Chondrocyte (in vitro differentiated cells): ENCODE measurements around the gene IGLL5. TPM values are rescaled to one million over a fixed set of nuclear protein-coding genes. Genes with fewer than 3 reads are reported as not detected.

Experiments
- DNase-seq: peaks from one replicate; pipeline ENCODE4 v3.0.0; 2021; ENCODE audit warnings: mixed read lengths, low spot score
- H3K27ac Mint-ChIP-seq: one replicate; pipeline ENCODE4 v1.8.0; 2021; ENCODE audit warnings: mild to moderate bottlenecking, moderate library complexity, mixed read lengths; ENCODE audit not compliant: unreplicated experiment
- H3K27me3 Mint-ChIP-seq: 2 replicates; pipeline ENCODE4 v1.8.0; 2021; ENCODE audit warnings: low read depth, mixed read lengths
- H3K36me3 Mint-ChIP-seq: 2 replicates; pipeline ENCODE4 v1.8.0; 2021; ENCODE audit warnings: low read depth, mixed read lengths
- H3K4me1 Mint-ChIP-seq: 2 replicates; pipeline ENCODE4 v1.8.0; 2021; ENCODE audit warnings: low read depth, mild to moderate bottlenecking, mixed read lengths
- H3K4me3 Mint-ChIP-seq: one replicate; pipeline ENCODE4 v1.8.0; 2021; ENCODE audit warnings: mild to moderate bottlenecking, moderate library complexity, mixed read lengths; ENCODE audit not compliant: unreplicated experiment
- H3K9me3 Mint-ChIP-seq: 2 replicates; pipeline ENCODE4 v1.8.0; 2021; ENCODE audit warnings: low read depth, mixed read lengths
- CTCF ChIP-seq: fragments of 200-600 bp; sonication (generic); IDR thresholded peaks from 2 replicates; pipeline ENCODE4 v1.5.0; 2021; ENCODE audit warnings: antibody characterized with exemption, mild to moderate bottlenecking, moderate library complexity
- total RNA-seq: library from RNA; stranded (reverse); gene quantifications from 3 replicates; pipeline ENCODE4 v1.2.1, GENCODE V29; 2021

IGLL5 gene
- total RNA-seq, 1 donor from 2014 or later: not detected

- Mint-ChIP-seq H3K4me1 (no peaks in the 10 kb centered on the region), H3K4me3 (no peak overlapping the region), H3K27me3 (peaks cover 56% of the 10 kb centered on the region)
Observed at GRCh38 chr22:22910272-22911240, 22.9 kb downstream of the IGLL5 start.

GRCh38 chr22:22911327-22912134, 23.9 kb downstream of the IGLL5 start:
- H3K36me3 Mint-ChIP-seq: no peaks in the 10 kb centered on the region
- H3K27me3 Mint-ChIP-seq: peaks cover 57% of the 10 kb centered on the region
- H3K9me3 Mint-ChIP-seq: no peaks in the 10 kb centered on the region
- no peak for TF ChIP-seq CTCF
- no peaks in the 10 kb centered on the region for H3K4me1 Mint-ChIP-seq
- peak; percentile 75 for DNase-seq
- H3K27ac Mint-ChIP-seq: no peak overlapping the region
- no peak overlapping the region for H3K4me3 Mint-ChIP-seq

More at GRCh38 chr22:22910272-22911240, 22.9 kb downstream of the IGLL5 start:
- Mint-ChIP-seq H3K36me3 (no peaks in the 10 kb centered on the region), H3K27ac (no peak overlapping the region), H3K9me3 (no peaks in the 10 kb centered on the region)
- peak; percentile 53 for DNase-seq
- no peak for TF ChIP-seq CTCF

- Mint-ChIP-seq H3K27me3 (peaks cover 50% of the 10 kb centered on the region), H3K4me1 (no peaks in the 10 kb centered on the region), H3K4me3 (no peak overlapping the region), H3K27ac (no peak overlapping the region), H3K9me3 (no peaks in the 10 kb centered on the region), H3K36me3 (no peaks in the 10 kb centered on the region)
- DNase-seq: peak; percentile 57
- no peak for TF ChIP-seq CTCF
Observed at GRCh38 chr22:22912135-22912987, 24.7 kb downstream of the IGLL5 start.

- Mint-ChIP-seq H3K9me3 (no peaks in the 10 kb centered on the region), H3K27ac (no peak overlapping the region), H3K4me1 (no peaks in the 10 kb centered on the region), H3K27me3 (peaks cover 47% of the 10 kb centered on the region), H3K36me3 (no peaks in the 10 kb centered on the region), H3K4me3 (no peak overlapping the region)
- TF ChIP-seq CTCF: no peak
- no peak for DNase-seq
Observed at GRCh38 chr22:22912988-22913253, 25.3 kb downstream of the IGLL5 start.

GRCh38 chr22:22913989-22914388, 26.4 kb downstream of the IGLL5 start:
- H3K27ac Mint-ChIP-seq: no peak overlapping the region
- peak; percentile 55 for DNase-seq
- H3K9me3 Mint-ChIP-seq: no peaks in the 10 kb centered on the region
- peaks cover 44% of the 10 kb centered on the region for H3K27me3 Mint-ChIP-seq
- no peaks in the 10 kb centered on the region for H3K36me3 Mint-ChIP-seq
- no peak for TF ChIP-seq CTCF
- H3K4me3 Mint-ChIP-seq: no peak overlapping the region
- H3K4me1 Mint-ChIP-seq: no peaks in the 10 kb centered on the region
